Choroid plexus epithelial cell (primary cell): ENCODE measurements around the gene ZNF605.
"Not testable (repeated sequence)": the region's sequence is repeated elsewhere in the genome, so short reads cannot be mapped to it uniquely, and the experiment has no call there.

Source experiments
- DNase-seq: peaks from one replicate; pipeline ENCODE4 v3.0.0-alpha.2; 2010; ENCODE audit warnings: low read depth
- H3K4me3 ChIP-seq: 2 replicates; pipeline ENCODE4 v1.5.1; 2011; ENCODE audit warnings: low read depth, mild to moderate bottlenecking, control low read depth, low read length, moderate library complexity
- TF ChIP-seq, protein P1 (sequence below): conservative IDR thresholded peaks from 2 replicates; pipeline ENCODE4 v1.5.1; 2011; ENCODE audit warnings: low read depth, mild to moderate bottlenecking, control low read depth, inconsistent platforms, low read length, moderate library complexity

Gene ZNF605

DNA sequence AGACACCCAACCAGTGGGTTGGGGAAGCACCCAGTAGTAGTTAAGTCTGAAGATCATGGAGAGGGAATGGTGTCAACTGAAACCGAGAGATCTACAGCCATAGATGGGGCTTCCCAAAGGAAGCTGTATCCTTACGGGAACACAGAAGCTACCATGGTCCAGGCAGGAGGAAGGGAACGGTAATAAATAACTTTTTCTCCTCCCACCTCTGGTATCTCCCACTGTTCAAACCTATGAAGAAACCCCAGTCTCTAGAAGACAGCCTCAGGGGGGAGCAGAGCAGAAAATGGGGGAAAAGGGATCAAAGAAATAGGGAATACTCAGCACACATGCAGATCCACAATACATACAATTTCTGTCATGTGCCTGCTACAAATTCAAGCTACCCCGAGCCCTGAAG is 33.4 kb downstream of the ZNF605 start:
- no peak overlapping the region for H3K4me3 ChIP-seq
- TF ChIP-seq, protein P1, sequence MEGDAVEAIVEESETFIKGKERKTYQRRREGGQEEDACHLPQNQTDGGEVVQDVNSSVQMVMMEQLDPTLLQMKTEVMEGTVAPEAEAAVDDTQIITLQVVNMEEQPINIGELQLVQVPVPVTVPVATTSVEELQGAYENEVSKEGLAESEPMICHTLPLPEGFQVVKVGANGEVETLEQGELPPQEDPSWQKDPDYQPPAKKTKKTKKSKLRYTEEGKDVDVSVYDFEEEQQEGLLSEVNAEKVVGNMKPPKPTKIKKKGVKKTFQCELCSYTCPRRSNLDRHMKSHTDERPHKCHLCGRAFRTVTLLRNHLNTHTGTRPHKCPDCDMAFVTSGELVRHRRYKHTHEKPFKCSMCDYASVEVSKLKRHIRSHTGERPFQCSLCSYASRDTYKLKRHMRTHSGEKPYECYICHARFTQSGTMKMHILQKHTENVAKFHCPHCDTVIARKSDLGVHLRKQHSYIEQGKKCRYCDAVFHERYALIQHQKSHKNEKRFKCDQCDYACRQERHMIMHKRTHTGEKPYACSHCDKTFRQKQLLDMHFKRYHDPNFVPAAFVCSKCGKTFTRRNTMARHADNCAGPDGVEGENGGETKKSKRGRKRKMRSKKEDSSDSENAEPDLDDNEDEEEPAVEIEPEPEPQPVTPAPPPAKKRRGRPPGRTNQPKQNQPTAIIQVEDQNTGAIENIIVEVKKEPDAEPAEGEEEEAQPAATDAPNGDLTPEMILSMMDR, result no peak
- DNase-seq, result no peak

DNA sequence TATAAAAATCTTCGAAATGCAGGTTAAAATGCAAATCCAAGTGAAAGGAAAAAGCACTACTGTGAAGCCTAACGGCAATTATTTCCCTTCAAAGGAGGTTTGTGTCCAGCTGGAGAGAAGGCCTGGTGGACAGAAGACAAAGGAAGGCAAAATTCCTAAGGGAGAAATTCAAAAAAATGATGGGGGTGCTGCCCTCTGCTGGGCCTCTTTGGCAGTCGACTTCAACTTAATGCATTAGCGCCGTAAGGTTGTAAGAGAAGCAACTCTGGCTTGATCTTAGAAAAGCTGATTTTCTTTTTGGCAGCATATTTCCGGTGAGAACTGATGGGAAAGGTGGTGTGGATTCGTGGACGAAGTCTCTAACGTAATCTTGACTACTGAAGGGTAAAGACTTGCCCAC is 34.4 kb downstream of the ZNF605 start:
- DNase-seq, result no peak
- no peak overlapping the region for H3K4me3 ChIP-seq
- TF ChIP-seq, protein P1, result peak; percentile 15

DNA sequence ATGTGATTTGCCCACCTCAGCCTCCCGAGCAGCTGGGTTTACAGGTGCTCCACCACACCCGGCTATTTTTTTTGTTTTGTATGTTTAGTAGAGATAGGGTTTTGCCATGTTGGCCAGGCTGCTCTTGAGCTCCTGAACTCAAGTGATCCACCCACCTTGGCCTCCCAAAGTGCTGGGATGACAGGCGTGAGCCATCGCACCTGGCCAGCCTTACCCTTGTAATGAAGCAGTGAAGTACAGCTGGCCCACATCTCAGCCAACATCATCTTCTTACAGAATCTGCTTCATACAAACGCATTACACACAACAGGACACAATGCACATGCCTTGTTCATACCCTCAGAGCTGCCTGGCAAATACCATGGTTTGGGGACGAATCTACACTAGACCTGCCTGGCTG is 37.4 kb downstream of the ZNF605 start:
- TF ChIP-seq, protein P1, result no peak
- no peak overlapping the region for H3K4me3 ChIP-seq

DNA sequence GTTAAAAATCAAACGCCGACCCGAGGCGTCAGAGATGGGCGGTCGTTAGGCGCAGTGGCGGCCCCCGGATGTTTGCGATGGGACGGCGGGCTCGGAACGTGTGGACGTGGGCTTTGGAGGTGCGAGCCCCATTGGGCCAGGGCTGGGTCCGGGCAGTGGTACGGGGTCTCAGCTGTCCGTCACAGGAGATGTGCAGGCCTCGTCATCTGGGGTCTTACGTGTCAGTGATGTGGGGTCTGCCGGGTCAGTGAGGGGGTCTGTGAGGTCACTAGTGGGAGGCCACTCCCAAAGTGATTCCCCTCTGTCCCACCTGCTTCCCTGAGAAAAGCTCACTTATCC is 47.1 kb downstream of the ZNF605 start:
- TF ChIP-seq, protein P1, result no peak
- peak overlapping the region; percentile 80 for H3K4me3 ChIP-seq
- DNase-seq, result no peak

More for the DNA sequence above, 37.4 kb downstream of the ZNF605 start:
- DNase-seq, result no peak

DNA sequence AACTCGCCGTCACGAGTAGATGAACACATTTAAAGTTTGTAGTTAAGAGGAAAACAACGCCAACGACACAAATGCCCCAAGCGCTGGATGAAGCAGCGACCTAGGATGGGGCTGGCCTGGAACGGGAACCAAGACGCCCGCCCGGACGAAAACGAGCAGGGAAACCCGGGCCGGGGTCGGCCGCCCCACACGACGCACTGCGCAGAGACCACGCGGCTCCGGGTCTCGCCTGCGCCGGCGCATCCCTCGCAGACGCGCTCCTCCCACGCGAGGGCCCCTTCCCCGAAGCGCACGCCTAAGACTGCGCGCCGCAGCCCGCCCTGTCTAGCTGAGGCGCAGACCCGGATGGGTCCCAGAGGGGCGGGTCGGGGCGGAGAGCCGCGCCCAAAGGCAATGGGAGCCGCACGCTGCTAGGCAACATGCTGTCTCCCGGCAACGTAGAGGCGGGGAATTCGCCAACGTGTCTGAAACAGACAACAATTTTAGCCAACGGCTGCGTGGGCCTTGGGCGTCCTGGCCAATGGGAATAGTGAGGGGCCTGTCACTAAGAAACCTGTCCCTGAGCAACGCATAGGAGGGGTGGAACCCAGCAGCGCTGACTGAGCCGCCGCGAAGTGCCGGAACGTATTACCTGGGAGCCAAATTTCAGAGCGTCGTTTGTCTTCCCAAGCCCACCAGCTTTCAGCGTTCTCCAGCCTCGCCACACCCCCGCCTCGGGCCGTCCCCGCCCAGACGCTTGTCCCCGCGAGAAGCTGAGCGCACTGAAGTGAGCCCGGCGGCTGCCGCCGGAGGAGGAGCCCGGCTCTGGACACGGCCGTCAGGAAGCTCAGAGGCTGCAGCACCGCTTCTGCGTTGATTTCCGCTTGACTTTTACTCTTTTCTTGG is 47.7 kb downstream of the ZNF605 start:
- TF ChIP-seq, protein P1, result no peak

DNA sequence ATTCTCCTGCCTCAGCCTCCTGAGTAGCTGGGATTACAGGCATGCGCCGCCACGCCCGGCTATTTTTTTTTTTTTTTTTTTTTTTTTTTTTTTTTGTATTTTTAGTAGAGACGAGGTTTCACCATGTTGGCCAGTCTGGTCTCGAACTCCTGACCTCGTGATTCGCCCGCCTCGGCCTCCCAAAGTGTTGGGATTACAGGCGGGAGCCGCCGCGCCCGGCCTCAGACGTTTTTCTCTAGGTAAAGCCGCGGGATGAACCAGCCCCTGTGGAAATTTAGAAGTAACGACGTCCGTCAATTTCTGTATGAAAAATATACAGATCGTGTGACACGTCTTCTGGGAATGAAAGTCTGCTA is 48.3 kb downstream of the ZNF605 start:
- H3K4me3 ChIP-seq, result peak overlapping the region; percentile 80
- DNase-seq, result not testable (repeated sequence)

More for the DNA sequence above, 47.7 kb downstream of the ZNF605 start:
- H3K4me3 ChIP-seq, result peak overlapping the region; percentile 80
- DNase-seq, result peak; percentile 99

DNA sequence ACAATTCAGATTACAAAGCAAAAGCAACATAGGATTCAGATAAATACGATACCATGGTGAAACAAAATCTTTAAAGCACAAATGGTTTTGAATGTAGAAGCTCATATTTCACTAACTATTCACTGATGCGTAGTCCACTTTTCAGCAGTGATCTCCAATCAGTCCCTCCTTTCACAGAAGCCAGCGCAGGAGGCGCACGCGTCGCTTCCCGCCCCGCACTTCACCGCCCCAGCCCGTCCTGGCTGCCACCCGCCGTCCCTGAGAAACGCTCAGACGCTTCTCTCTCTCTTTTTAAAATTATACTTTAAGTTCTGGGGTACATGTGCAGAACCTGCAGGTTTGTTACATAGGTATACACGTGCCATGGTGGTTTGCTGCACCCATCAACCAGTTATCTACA is 48.9 kb downstream of the ZNF605 start:
- TF ChIP-seq, protein P1, result no peak
- no peak overlapping the region for H3K4me3 ChIP-seq
- DNase-seq, result no peak
